ENCODE data around the gene SH3BP5.

Gene SH3BP5

DNA sequence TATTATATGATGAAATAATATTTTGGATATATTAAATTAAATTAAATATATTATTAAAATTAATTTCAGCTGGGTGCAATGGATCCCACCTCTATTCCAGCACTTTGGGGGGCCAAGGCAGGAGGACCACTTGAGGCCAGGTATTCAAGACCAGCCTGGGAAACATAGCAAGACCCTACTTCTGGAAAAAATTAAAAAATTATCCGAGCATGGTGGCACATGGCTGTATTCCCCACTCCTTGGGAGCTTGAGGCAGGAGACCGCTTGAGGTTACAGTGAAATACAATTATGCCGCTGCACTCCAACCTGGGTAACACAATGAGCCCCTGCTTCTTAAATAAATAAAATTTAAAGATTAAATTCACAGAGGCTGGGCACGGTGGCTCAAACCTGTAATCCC lies 61.4 kb downstream of the SH3BP5 start:
- TF ChIP-seq, protein P1, sequence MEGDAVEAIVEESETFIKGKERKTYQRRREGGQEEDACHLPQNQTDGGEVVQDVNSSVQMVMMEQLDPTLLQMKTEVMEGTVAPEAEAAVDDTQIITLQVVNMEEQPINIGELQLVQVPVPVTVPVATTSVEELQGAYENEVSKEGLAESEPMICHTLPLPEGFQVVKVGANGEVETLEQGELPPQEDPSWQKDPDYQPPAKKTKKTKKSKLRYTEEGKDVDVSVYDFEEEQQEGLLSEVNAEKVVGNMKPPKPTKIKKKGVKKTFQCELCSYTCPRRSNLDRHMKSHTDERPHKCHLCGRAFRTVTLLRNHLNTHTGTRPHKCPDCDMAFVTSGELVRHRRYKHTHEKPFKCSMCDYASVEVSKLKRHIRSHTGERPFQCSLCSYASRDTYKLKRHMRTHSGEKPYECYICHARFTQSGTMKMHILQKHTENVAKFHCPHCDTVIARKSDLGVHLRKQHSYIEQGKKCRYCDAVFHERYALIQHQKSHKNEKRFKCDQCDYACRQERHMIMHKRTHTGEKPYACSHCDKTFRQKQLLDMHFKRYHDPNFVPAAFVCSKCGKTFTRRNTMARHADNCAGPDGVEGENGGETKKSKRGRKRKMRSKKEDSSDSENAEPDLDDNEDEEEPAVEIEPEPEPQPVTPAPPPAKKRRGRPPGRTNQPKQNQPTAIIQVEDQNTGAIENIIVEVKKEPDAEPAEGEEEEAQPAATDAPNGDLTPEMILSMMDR (conservative IDR thresholded peaks at IDR 0.05; ENCODE audit: low read depth, low read length): no peak
- no peak for DNase-seq (ENCODE audit: low read depth)
- H3K4me3 ChIP-seq (ENCODE audit: low read depth, low read length): no peak overlapping the region

DNA sequence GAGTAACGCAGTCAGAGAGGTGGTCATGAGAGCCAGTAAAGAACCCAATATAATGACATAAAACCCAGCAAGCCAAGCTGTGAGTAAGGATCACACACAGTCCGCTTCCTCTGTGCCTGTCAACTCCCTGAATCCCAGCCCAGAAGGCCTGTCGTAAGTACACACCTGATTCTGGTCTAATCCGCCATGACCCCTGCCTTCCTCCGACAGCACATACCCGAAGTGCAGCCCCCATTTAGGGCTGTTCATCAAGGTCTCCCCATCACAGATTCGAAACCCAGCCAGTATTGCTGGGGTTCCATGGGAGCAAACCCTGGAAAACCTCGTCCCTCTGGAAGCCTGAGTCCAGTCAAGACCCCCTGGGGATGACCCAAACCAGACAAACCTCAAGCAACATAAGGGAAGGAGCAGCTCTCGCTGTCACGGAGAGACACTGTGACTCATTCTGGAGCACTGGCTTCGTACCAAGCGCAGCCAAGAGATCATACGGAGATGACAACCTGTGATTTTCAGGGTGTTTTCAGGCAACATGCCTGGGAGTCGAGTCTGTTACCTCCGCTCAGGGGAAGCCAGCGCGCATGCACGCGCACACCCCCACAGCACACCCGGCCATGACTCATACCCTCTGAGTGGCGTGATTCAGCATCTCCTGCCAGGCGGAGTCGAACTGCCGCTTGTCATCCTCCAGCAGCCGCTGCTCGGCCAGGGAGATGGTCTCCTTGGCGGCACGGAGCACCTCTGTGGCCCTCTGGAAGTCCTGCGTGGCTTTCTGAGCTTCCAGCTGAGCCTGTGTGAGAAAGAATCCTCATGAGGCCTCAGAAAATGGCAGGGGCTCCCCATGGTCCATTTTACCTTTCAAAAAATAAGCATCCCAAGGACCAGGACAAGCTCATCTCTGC lies 63.0 kb downstream of the SH3BP5 start:
- H3K4me3 ChIP-seq (ENCODE audit: low read depth, low read length): no peak overlapping the region
- DNase-seq (ENCODE audit: low read depth): peak; percentile 98
- TF ChIP-seq, protein P1 (conservative IDR thresholded peaks at IDR 0.05; ENCODE audit: low read depth, low read length): peak; percentile 22

DNA sequence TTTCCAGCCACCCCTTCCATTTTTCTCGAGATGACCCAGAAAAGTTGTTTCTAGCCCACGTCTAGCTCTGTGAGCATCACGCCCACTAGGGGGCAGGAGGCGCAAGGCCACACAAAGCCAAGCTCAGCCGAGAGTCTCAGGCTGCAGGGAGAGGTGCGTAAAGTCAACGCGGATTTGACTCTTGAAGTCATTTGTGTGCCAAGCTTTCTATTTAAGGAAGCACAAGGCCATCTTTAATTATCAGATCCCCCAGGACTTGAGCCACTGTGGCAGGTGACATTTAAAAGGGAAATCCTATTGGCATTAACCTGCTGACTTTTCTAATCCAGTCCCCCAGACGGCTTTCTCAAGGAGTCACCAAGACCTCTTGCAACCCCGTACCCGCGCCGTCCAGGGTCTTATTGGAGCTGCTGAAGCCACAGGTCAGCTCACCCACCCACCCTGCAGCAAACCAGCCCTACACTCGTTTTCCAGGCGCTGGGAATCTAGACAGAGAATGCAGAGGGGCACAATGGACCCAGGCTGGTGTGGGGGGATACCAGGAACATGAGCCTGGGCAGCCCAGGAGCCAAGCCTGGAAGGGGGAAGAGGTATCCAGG lies 64.3 kb downstream of the SH3BP5 start:
- peak; percentile 94 for DNase-seq (ENCODE audit: low read depth)
- H3K4me3 ChIP-seq (ENCODE audit: low read depth, low read length): no peak overlapping the region
- TF ChIP-seq, protein P1 (conservative IDR thresholded peaks at IDR 0.05; ENCODE audit: low read depth, low read length): peak; percentile 99

DNA sequence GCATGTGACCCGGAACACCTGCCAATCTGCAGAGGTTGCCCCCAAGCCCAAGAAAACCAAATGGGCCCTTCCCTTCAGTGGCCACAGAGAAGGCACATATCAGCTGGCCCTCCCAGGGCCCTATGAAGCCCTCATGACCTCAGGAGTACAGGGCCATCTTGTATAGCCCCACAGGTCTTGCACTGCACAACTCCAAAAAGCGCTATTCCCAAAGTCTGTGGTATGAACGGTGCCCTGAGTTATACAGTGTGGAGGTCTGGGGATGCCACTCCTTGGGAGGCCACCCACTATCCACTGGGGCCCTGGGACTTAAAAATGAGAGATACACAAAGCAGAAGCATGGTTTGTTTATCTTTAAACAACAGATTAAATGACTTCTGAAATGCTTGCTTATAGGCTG lies 64.9 kb downstream of the SH3BP5 start:
- TF ChIP-seq, protein P1 (conservative IDR thresholded peaks at IDR 0.05; ENCODE audit: low read depth, low read length): no peak
- no peak overlapping the region for H3K4me3 ChIP-seq (ENCODE audit: low read depth, low read length)
- no peak for DNase-seq (ENCODE audit: low read depth)

DNA sequence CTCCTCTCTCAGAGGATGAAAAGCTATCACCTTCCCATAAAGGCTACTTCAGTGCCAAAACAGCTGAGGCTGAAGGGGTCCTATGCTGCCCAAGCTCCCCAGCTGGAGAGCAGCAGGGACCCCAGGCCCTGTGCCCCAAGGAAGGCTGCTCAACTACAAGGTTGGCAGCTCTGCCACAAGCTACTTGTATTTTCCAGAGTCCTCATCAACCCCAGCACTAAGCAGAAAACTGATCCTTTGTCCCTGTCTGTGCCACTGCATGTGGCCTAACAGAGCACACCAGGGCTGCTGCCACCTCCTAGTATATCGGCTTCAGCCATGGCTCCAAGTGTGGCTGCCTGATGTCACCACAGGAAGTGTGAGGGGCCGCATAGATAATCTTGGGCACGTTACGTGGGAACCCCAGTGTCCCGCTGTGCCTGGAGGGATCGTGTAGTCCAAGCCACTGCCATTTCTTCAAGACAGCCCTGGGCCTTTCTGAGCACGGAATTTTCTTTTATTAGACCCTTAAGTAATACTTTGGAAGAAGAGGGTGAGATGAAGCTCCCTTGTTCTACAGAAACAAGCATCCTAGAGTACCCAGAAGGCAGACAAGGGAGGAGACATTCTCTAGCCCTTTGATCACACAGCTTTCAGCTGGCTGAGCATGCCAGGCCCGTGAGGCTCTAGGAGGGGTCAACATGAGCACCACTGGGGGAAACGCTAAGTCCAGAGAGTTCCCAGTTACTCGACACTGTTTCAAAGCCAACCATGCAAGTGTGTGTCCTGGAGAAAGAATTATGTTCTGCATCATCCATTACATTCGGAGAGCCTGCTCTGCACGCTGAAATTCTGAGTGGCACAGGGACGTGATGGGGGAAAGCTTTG lies 65.6 kb downstream of the SH3BP5 start:
- TF ChIP-seq, protein P1 (conservative IDR thresholded peaks at IDR 0.05; ENCODE audit: low read depth, low read length): no peak
- no peak overlapping the region for H3K4me3 ChIP-seq (ENCODE audit: low read depth, low read length)
- DNase-seq (ENCODE audit: low read depth): no peak

DNA sequence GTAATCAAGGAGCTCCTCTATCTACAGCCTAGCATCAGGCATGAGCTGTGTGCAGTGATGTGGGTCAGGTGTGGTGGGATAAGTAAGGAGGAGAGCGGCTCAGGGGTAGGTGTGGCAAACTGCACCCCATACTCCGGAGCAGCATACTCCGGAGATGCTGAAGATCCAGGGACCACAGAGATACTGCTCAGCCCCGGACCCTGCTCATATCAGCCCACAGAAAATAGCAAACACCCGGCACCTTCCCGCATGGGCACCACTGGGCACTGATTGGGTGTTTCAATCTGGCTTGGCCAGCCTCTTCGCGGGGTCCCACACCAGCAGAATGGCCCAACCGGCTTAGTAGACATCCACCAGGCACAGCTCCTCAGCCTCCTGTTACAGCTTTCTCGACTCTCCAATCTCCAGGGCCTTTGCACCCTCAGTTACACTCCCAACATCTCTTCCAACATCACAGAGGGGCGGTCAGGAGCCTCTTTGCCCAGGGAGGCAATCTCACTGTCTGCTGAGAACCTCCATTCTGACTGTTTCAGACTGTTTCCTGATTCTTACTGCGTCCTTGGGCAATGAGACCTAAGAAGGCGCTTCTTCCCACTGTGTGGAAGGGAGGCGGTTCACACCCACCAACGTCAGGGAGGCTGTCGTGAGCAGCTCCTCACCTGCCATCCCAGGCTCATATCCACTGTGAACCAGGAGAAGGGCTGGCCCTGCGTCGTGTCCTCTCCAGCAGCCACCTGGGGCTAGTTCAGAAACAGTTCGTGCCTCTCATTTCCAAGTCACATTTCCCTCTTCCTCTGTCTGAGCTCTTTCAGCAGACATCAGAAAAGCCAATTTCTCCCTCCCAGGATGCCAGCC lies 66.5 kb downstream of the SH3BP5 start:
- H3K4me3 ChIP-seq (ENCODE audit: low read depth, low read length): no peak overlapping the region
- DNase-seq (ENCODE audit: low read depth): no peak
- TF ChIP-seq, protein P1 (conservative IDR thresholded peaks at IDR 0.05; ENCODE audit: low read depth, low read length): no peak
